H9 (cell line): ENCODE measurements around the gene OTUD4. TPM values are rescaled to one million over a fixed set of nuclear protein-coding genes. Genes with fewer than 3 reads are reported as not detected.

Experiments
- DNase-seq: peaks from one replicate; pipeline ENCODE4 v3.0.0-alpha.2; 2017
- H2AFZ ChIP-seq: one replicate; pipeline ENCODE4 v1.6.1; 2013; ENCODE audit warnings: mild to moderate bottlenecking, low read length, control low read depth, moderate library complexity
- H2AK5ac ChIP-seq: 2 replicates; pipeline ENCODE4 v1.6.1; 2013; ENCODE audit warnings: low read length, control low read depth, mixed read lengths; ENCODE audit not compliant: insufficient read length
- H2BK120ac ChIP-seq: one replicate; pipeline ENCODE4 v1.6.1; 2013; ENCODE audit warnings: low read depth, mild to moderate bottlenecking, low read length, control low read depth, inconsistent platforms; ENCODE audit not compliant: poor library complexity, severe bottlenecking
- H2BK12ac ChIP-seq: 2 replicates; pipeline ENCODE4 v1.6.1; 2013; ENCODE audit warnings: low read length, control low read depth, mixed read lengths, low read depth; ENCODE audit not compliant: insufficient read length
- H2BK15ac ChIP-seq: 2 replicates; pipeline ENCODE4 v1.6.1; 2013; ENCODE audit warnings: low read depth, low read length, control low read depth
- H2BK20ac ChIP-seq: one replicate; pipeline ENCODE4 v1.6.1; 2013; ENCODE audit warnings: low read depth, mild to moderate bottlenecking, low read length, control low read depth, inconsistent platforms; ENCODE audit not compliant: poor library complexity, severe bottlenecking
- H2BK5ac ChIP-seq: 2 replicates; pipeline ENCODE4 v1.6.1; 2013; ENCODE audit warnings: low read length, control low read depth, mixed read lengths; ENCODE audit not compliant: insufficient read length
- H3K14ac ChIP-seq: 2 replicates; pipeline ENCODE4 v1.6.1; 2013; ENCODE audit warnings: low read length, control low read depth; ENCODE audit not compliant: insufficient read depth
- H3K18ac ChIP-seq: 2 replicates; pipeline ENCODE4 v1.6.1; 2013; ENCODE audit warnings: low read depth, mild to moderate bottlenecking, mixed read lengths, low read length, control low read depth; ENCODE audit not compliant: insufficient read length
- H3K23ac ChIP-seq: 2 replicates; pipeline ENCODE4 v1.6.1; 2013; ENCODE audit warnings: low read length, control low read depth, mixed read lengths, low read depth; ENCODE audit not compliant: insufficient read length
- H3K23me2 ChIP-seq: 2 replicates; pipeline ENCODE4 v1.6.1; 2013; ENCODE audit warnings: low read depth, mild to moderate bottlenecking, mixed read lengths, low read length, control low read depth; ENCODE audit not compliant: insufficient read length, poor library complexity, severe bottlenecking
- H3K27ac ChIP-seq: 2 replicates; pipeline ENCODE4 v1.5.1; 2013; ENCODE audit warnings: low read length, control low read depth, mixed read lengths, low read depth; ENCODE audit not compliant: insufficient read length
- H3K27me3 ChIP-seq: 2 replicates; pipeline ENCODE4 v1.6.1; 2013; ENCODE audit warnings: low read length, control low read depth, inconsistent platforms; ENCODE audit not compliant: insufficient read depth
- H3K4ac ChIP-seq: 2 replicates; pipeline ENCODE4 v1.6.1; 2013; ENCODE audit warnings: low read depth, mild to moderate bottlenecking, control low read depth, inconsistent platforms, low read length, moderate library complexity
- H3K4me1 ChIP-seq: 2 replicates; pipeline ENCODE4 v1.6.1; 2013; ENCODE audit warnings: low read length, control low read depth, inconsistent platforms; ENCODE audit not compliant: insufficient read depth
- H3K4me2 ChIP-seq: 2 replicates; pipeline ENCODE4 v1.6.1; 2013; ENCODE audit warnings: low read length, control low read depth, mixed read lengths; ENCODE audit not compliant: insufficient read length, insufficient read depth
- H3K56ac ChIP-seq: 2 replicates; pipeline ENCODE4 v1.6.1; 2013; ENCODE audit warnings: low read depth, mild to moderate bottlenecking, mixed read lengths, low read length, control low read depth; ENCODE audit not compliant: insufficient read length
- H3K79me1 ChIP-seq: 2 replicates; pipeline ENCODE4 v1.6.1; 2013; ENCODE audit warnings: low read depth, mild to moderate bottlenecking, moderate library complexity, low read length, control low read depth, inconsistent platforms; ENCODE audit not compliant: insufficient read depth, poor library complexity, severe bottlenecking
- H3K79me2 ChIP-seq: 2 replicates; pipeline ENCODE4 v1.6.1; 2013; ENCODE audit warnings: low read length, control low read depth, inconsistent platforms; ENCODE audit not compliant: insufficient read depth
- H3K9ac ChIP-seq: 2 replicates; pipeline ENCODE4 v1.6.1; 2013; ENCODE audit warnings: low read length, control low read depth, mixed read lengths; ENCODE audit not compliant: insufficient read length; ENCODE audit errors: extremely low read depth
- H3K9me3 ChIP-seq: one replicate; pipeline ENCODE4 v1.6.1; 2013; ENCODE audit warnings: low read depth, low read length, inconsistent platforms; ENCODE audit not compliant: control insufficient read depth
- H3T11ph ChIP-seq: one replicate; pipeline ENCODE4 v1.6.1; 2013; ENCODE audit warnings: mild to moderate bottlenecking, low read length, control low read depth, inconsistent platforms
- H4K20me1 ChIP-seq: one replicate; pipeline ENCODE4 v1.6.1; 2013; ENCODE audit not compliant: control insufficient read depth, insufficient read length, insufficient read depth
- H4K5ac ChIP-seq: 2 replicates; pipeline ENCODE4 v1.6.1; 2013; ENCODE audit warnings: low read depth, mild to moderate bottlenecking, mixed read lengths, low read length, control low read depth; ENCODE audit not compliant: insufficient read length
- H4K8ac ChIP-seq: replicated peaks from 2 replicates; pipeline ENCODE4 v1.6.1; 2013; ENCODE audit warnings: low read length, control low read depth, mixed read lengths, low read depth; ENCODE audit not compliant: insufficient read length
- H4K91ac ChIP-seq: 2 replicates; pipeline ENCODE4 v1.6.1; 2013; ENCODE audit warnings: low read depth, mild to moderate bottlenecking, moderate library complexity, mixed read lengths, low read length, control low read depth; ENCODE audit not compliant: insufficient read length
- H3K27ac Mint-ChIP-seq, 3 experiments: 2 replicates in 2 of 3; 3 replicates in 1 of 3; pipeline ENCODE4 v1.8.0; 2020 to 2021; ENCODE audit warnings: mixed read lengths in 3 of 3, mild to moderate bottlenecking in 1 of 3, moderate library complexity in 1 of 3
- H3K27me3 Mint-ChIP-seq: 2 replicates; pipeline ENCODE4 v1.8.0; 2021; ENCODE audit warnings: low read depth, mild to moderate bottlenecking, moderate library complexity, mixed read lengths
- H3K36me3 Mint-ChIP-seq, 3 experiments: 2 replicates in 2 of 3; 3 replicates in 1 of 3; pipeline ENCODE4 v1.8.0; 2020 to 2021; ENCODE audit warnings: low read depth in 3 of 3, mixed read lengths in 3 of 3; ENCODE audit not compliant: insufficient read depth in 1 of 3
- H3K4me1 Mint-ChIP-seq, 2 experiments: 2 replicates each; pipeline ENCODE4 v1.8.0; 2020; ENCODE audit warnings: mixed read lengths in 2 of 2
- H3K4me3 Mint-ChIP-seq, 2 experiments: 2 replicates in 1 of 2; 3 replicates in 1 of 2; pipeline ENCODE4 v1.8.0; 2020 to 2021; ENCODE audit warnings: mild to moderate bottlenecking in 2 of 2, mixed read lengths in 2 of 2, moderate library complexity in 1 of 2
- H3K9me3 Mint-ChIP-seq, 2 experiments: 2 replicates in 1 of 2; 3 replicates in 1 of 2; pipeline ENCODE4 v1.8.0; 2020; ENCODE audit warnings: mild to moderate bottlenecking in 2 of 2, mixed read lengths in 2 of 2, moderate library complexity in 1 of 2
- CTCF ChIP-seq: fragments of 200-600 bp; sonication (generic); conservative IDR thresholded peaks from 3 replicates; pipeline ENCODE4 v1.8.0; 2021; ENCODE audit warnings: antibody characterized with exemption, mild to moderate bottlenecking
- WGBS: extraction: QIAGEN DNeasy Blood & Tissue Kit; methylation state at CpG from one replicate; pipeline ENCODE4 v1.1.7; 2013; ENCODE audit warnings: missing lambda C conversion rate, low lambda C conversion rate, mixed read lengths; ENCODE audit not compliant: insufficient read length; ENCODE audit errors: extremely low coverage; 5-methylcytosine and 5-hydroxymethylcytosine counted together
- total RNA-seq: library from RNA; stranded (reverse); gene quantifications from 2 replicates; pipeline ENCODE4 v1.2.1, GENCODE V29; 2021

Gene OTUD4
- total RNA-seq, 1 experiment from 2014 or later: 59.0 TPM

- H3K79me2 ChIP-seq: peaks cover 10% of the 10 kb centered on the region; the same call in 1 of the 2 replicates
- no peak overlapping the region for H3K4me3 Mint-ChIP-seq
Observed at GRCh38 chr4:145171911-145172310, 8.5 kb downstream of the OTUD4 start.

More at GRCh38 chr4:145171911-145172310, 8.5 kb downstream of the OTUD4 start:
- peaks cover 29 to 52% (median 51%) of the 10 kb centered on the region in 3 experiments for H3K36me3 Mint-ChIP-seq
- Histone ChIP-seq H4K91ac (no peak overlapping the region), H4K5ac (no peak overlapping the region), H2AK5ac (no peak overlapping the region), H2BK20ac (no peak overlapping the region), H3K14ac (no peak overlapping the region), H3K4me2 (no peak overlapping the region), H3K27ac (no peak overlapping the region), H3T11ph (no peak overlapping the region), H3K23ac (no peak overlapping the region), H2BK12ac (no peak overlapping the region), H4K20me1 (no peaks in the 10 kb centered on the region), H3K4ac (no peak overlapping the region), H2AFZ (no peak overlapping the region), H3K79me1 (peaks cover 3% of the 10 kb centered on the region), H3K4me1 (no peaks in the 10 kb centered on the region), H2BK5ac (no peak overlapping the region), H3K9ac (no peak overlapping the region), H2BK15ac (no peak overlapping the region), H3K27me3 (no peaks in the 10 kb centered on the region), H4K8ac (no peak overlapping the region), H3K18ac (no peak overlapping the region), H3K9me3 (no peaks in the 10 kb centered on the region), H3K23me2 (no peaks in the 10 kb centered on the region), H3K56ac (no peak overlapping the region), H2BK120ac (no peak overlapping the region)
- H3K27ac Mint-ChIP-seq: peak overlapping the region in 1 of 3 experiments; percentile 4; a peak in 1 of 7 replicates
- WGBS: no CpG with 5 or more reads among the region's 1 CpG
- H3K4me1 Mint-ChIP-seq: peaks cover 0 to 4% of the 10 kb centered on the region in 2 experiments; a peak in 1 of 4 replicates
- TF ChIP-seq CTCF: no peak
- H3K27me3 Mint-ChIP-seq: no peaks in the 10 kb centered on the region
- no peak for DNase-seq
- H3K9me3 Mint-ChIP-seq: no peaks in the 10 kb centered on the region
